H9 (cell line): Measurements from ENCODE around the gene KIF3B. TPM values are rescaled to one million over a fixed set of nuclear protein-coding genes. Genes with fewer than 3 reads are reported as not detected.
"Not testable (repeated sequence)": the region's sequence is repeated elsewhere in the genome, so short reads cannot be mapped to it uniquely, and the experiment has no call there.

Experiments
- DNase-seq: peaks from one replicate; pipeline ENCODE4 v3.0.0-alpha.2; 2017
- H2AFZ ChIP-seq: one replicate; pipeline ENCODE4 v1.6.1; 2013; ENCODE audit warnings: mild to moderate bottlenecking, low read length, control low read depth, moderate library complexity
- H2AK5ac ChIP-seq: 2 replicates; pipeline ENCODE4 v1.6.1; 2013; ENCODE audit warnings: low read length, control low read depth, mixed read lengths; ENCODE audit not compliant: insufficient read length
- H2BK120ac ChIP-seq: one replicate; pipeline ENCODE4 v1.6.1; 2013; ENCODE audit warnings: low read depth, mild to moderate bottlenecking, low read length, control low read depth, inconsistent platforms; ENCODE audit not compliant: poor library complexity, severe bottlenecking
- H2BK12ac ChIP-seq: 2 replicates; pipeline ENCODE4 v1.6.1; 2013; ENCODE audit warnings: low read length, control low read depth, mixed read lengths, low read depth; ENCODE audit not compliant: insufficient read length
- H2BK15ac ChIP-seq: 2 replicates; pipeline ENCODE4 v1.6.1; 2013; ENCODE audit warnings: low read depth, low read length, control low read depth
- H2BK20ac ChIP-seq: one replicate; pipeline ENCODE4 v1.6.1; 2013; ENCODE audit warnings: low read depth, mild to moderate bottlenecking, low read length, control low read depth, inconsistent platforms; ENCODE audit not compliant: poor library complexity, severe bottlenecking
- H2BK5ac ChIP-seq: 2 replicates; pipeline ENCODE4 v1.6.1; 2013; ENCODE audit warnings: low read length, control low read depth, mixed read lengths; ENCODE audit not compliant: insufficient read length
- H3K14ac ChIP-seq: 2 replicates; pipeline ENCODE4 v1.6.1; 2013; ENCODE audit warnings: low read length, control low read depth; ENCODE audit not compliant: insufficient read depth
- H3K18ac ChIP-seq: 2 replicates; pipeline ENCODE4 v1.6.1; 2013; ENCODE audit warnings: low read depth, mild to moderate bottlenecking, mixed read lengths, low read length, control low read depth; ENCODE audit not compliant: insufficient read length
- H3K23ac ChIP-seq: 2 replicates; pipeline ENCODE4 v1.6.1; 2013; ENCODE audit warnings: low read length, control low read depth, mixed read lengths, low read depth; ENCODE audit not compliant: insufficient read length
- H3K23me2 ChIP-seq: 2 replicates; pipeline ENCODE4 v1.6.1; 2013; ENCODE audit warnings: low read depth, mild to moderate bottlenecking, mixed read lengths, low read length, control low read depth; ENCODE audit not compliant: insufficient read length, poor library complexity, severe bottlenecking
- H3K27ac ChIP-seq: 2 replicates; pipeline ENCODE4 v1.5.1; 2013; ENCODE audit warnings: low read length, control low read depth, mixed read lengths, low read depth; ENCODE audit not compliant: insufficient read length
- H3K27me3 ChIP-seq: 2 replicates; pipeline ENCODE4 v1.6.1; 2013; ENCODE audit warnings: low read length, control low read depth, inconsistent platforms; ENCODE audit not compliant: insufficient read depth
- H3K4ac ChIP-seq: 2 replicates; pipeline ENCODE4 v1.6.1; 2013; ENCODE audit warnings: low read depth, mild to moderate bottlenecking, control low read depth, inconsistent platforms, low read length, moderate library complexity
- H3K4me1 ChIP-seq: 2 replicates; pipeline ENCODE4 v1.6.1; 2013; ENCODE audit warnings: low read length, control low read depth, inconsistent platforms; ENCODE audit not compliant: insufficient read depth
- H3K4me2 ChIP-seq: 2 replicates; pipeline ENCODE4 v1.6.1; 2013; ENCODE audit warnings: low read length, control low read depth, mixed read lengths; ENCODE audit not compliant: insufficient read length, insufficient read depth
- H3K56ac ChIP-seq: 2 replicates; pipeline ENCODE4 v1.6.1; 2013; ENCODE audit warnings: low read depth, mild to moderate bottlenecking, mixed read lengths, low read length, control low read depth; ENCODE audit not compliant: insufficient read length
- H3K79me1 ChIP-seq: 2 replicates; pipeline ENCODE4 v1.6.1; 2013; ENCODE audit warnings: low read depth, mild to moderate bottlenecking, moderate library complexity, low read length, control low read depth, inconsistent platforms; ENCODE audit not compliant: insufficient read depth, poor library complexity, severe bottlenecking
- H3K79me2 ChIP-seq: 2 replicates; pipeline ENCODE4 v1.6.1; 2013; ENCODE audit warnings: low read length, control low read depth, inconsistent platforms; ENCODE audit not compliant: insufficient read depth
- H3K9ac ChIP-seq: 2 replicates; pipeline ENCODE4 v1.6.1; 2013; ENCODE audit warnings: low read length, control low read depth, mixed read lengths; ENCODE audit not compliant: insufficient read length; ENCODE audit errors: extremely low read depth
- H3K9me3 ChIP-seq: one replicate; pipeline ENCODE4 v1.6.1; 2013; ENCODE audit warnings: low read depth, low read length, inconsistent platforms; ENCODE audit not compliant: control insufficient read depth
- H3T11ph ChIP-seq: one replicate; pipeline ENCODE4 v1.6.1; 2013; ENCODE audit warnings: mild to moderate bottlenecking, low read length, control low read depth, inconsistent platforms
- H4K20me1 ChIP-seq: one replicate; pipeline ENCODE4 v1.6.1; 2013; ENCODE audit not compliant: control insufficient read depth, insufficient read length, insufficient read depth
- H4K5ac ChIP-seq: 2 replicates; pipeline ENCODE4 v1.6.1; 2013; ENCODE audit warnings: low read depth, mild to moderate bottlenecking, mixed read lengths, low read length, control low read depth; ENCODE audit not compliant: insufficient read length
- H4K8ac ChIP-seq: replicated peaks from 2 replicates; pipeline ENCODE4 v1.6.1; 2013; ENCODE audit warnings: low read length, control low read depth, mixed read lengths, low read depth; ENCODE audit not compliant: insufficient read length
- H4K91ac ChIP-seq: 2 replicates; pipeline ENCODE4 v1.6.1; 2013; ENCODE audit warnings: low read depth, mild to moderate bottlenecking, moderate library complexity, mixed read lengths, low read length, control low read depth; ENCODE audit not compliant: insufficient read length
- H3K27ac Mint-ChIP-seq, 3 experiments: 2 replicates in 2 of 3; 3 replicates in 1 of 3; pipeline ENCODE4 v1.8.0; 2020 to 2021; ENCODE audit warnings: mixed read lengths in 3 of 3, mild to moderate bottlenecking in 1 of 3, moderate library complexity in 1 of 3
- H3K27me3 Mint-ChIP-seq: 2 replicates; pipeline ENCODE4 v1.8.0; 2021; ENCODE audit warnings: low read depth, mild to moderate bottlenecking, moderate library complexity, mixed read lengths
- H3K36me3 Mint-ChIP-seq, 3 experiments: 2 replicates in 2 of 3; 3 replicates in 1 of 3; pipeline ENCODE4 v1.8.0; 2020 to 2021; ENCODE audit warnings: low read depth in 3 of 3, mixed read lengths in 3 of 3; ENCODE audit not compliant: insufficient read depth in 1 of 3
- H3K4me1 Mint-ChIP-seq, 2 experiments: 2 replicates each; pipeline ENCODE4 v1.8.0; 2020; ENCODE audit warnings: mixed read lengths in 2 of 2
- H3K4me3 Mint-ChIP-seq, 2 experiments: 2 replicates in 1 of 2; 3 replicates in 1 of 2; pipeline ENCODE4 v1.8.0; 2020 to 2021; ENCODE audit warnings: mild to moderate bottlenecking in 2 of 2, mixed read lengths in 2 of 2, moderate library complexity in 1 of 2
- H3K9me3 Mint-ChIP-seq, 2 experiments: 2 replicates in 1 of 2; 3 replicates in 1 of 2; pipeline ENCODE4 v1.8.0; 2020; ENCODE audit warnings: mild to moderate bottlenecking in 2 of 2, mixed read lengths in 2 of 2, moderate library complexity in 1 of 2
- CTCF ChIP-seq: fragments of 200-600 bp; sonication (generic); conservative IDR thresholded peaks from 3 replicates; pipeline ENCODE4 v1.8.0; 2021; ENCODE audit warnings: antibody characterized with exemption, mild to moderate bottlenecking
- WGBS: extraction: QIAGEN DNeasy Blood & Tissue Kit; methylation state at CpG from one replicate; pipeline ENCODE4 v1.1.7; 2013; ENCODE audit warnings: missing lambda C conversion rate, low lambda C conversion rate, mixed read lengths; ENCODE audit not compliant: insufficient read length; ENCODE audit errors: extremely low coverage; 5-methylcytosine and 5-hydroxymethylcytosine counted together
- total RNA-seq: library from RNA; stranded (reverse); gene quantifications from 2 replicates; pipeline ENCODE4 v1.2.1, GENCODE V29; 2021

Gene KIF3B
- total RNA-seq, 1 experiment from 2014 or later: 29.7 TPM

- H3K36me3 Mint-ChIP-seq: peaks cover 0 to 1% (median 0%) of the 10 kb centered on the region in 3 experiments; a peak in 1 of 7 replicates
- H3K27me3 Mint-ChIP-seq: no peaks in the 10 kb centered on the region
- no peak for TF ChIP-seq CTCF
- no peak overlapping the region for H2BK12ac ChIP-seq
- no peaks in the 10 kb centered on the region for H4K20me1 ChIP-seq
- H2BK120ac ChIP-seq: no peak overlapping the region
- no peaks in the 10 kb centered on the region for H3K4me1 Mint-ChIP-seq
- H3K14ac ChIP-seq: no peak overlapping the region
- H3K4me1 ChIP-seq: no peaks in the 10 kb centered on the region
- no peak overlapping the region for H3K56ac ChIP-seq
- no peaks in the 10 kb centered on the region for H3K9me3 ChIP-seq
- no peak overlapping the region for H3K4me2 ChIP-seq
- H3K4ac ChIP-seq: no peak overlapping the region
- H2BK15ac ChIP-seq: no peak overlapping the region
- H3T11ph ChIP-seq: no peak overlapping the region
- no peak for DNase-seq
- H3K9ac ChIP-seq: no peak overlapping the region
- H3K27ac ChIP-seq: no peak overlapping the region
- no peaks in the 10 kb centered on the region for H3K23me2 ChIP-seq
- H4K91ac ChIP-seq: no peak overlapping the region
- no peak overlapping the region for H3K4me3 Mint-ChIP-seq
- no peaks in the 10 kb centered on the region for H3K27me3 ChIP-seq
- H3K79me1 ChIP-seq: no peaks in the 10 kb centered on the region
- no peak overlapping the region for H2BK5ac ChIP-seq
- no peak overlapping the region for H4K8ac ChIP-seq
- no peak overlapping the region for H3K27ac Mint-ChIP-seq
- H2BK20ac ChIP-seq: no peak overlapping the region
- H4K5ac ChIP-seq: no peak overlapping the region
- no CpG with 5 or more reads among the region's 2 CpGs for WGBS
- no peaks in the 10 kb centered on the region for H3K9me3 Mint-ChIP-seq
- no peaks in the 10 kb centered on the region for H3K79me2 ChIP-seq
- no peak overlapping the region for H3K18ac ChIP-seq
- no peak overlapping the region for H3K23ac ChIP-seq
- no peak overlapping the region for H2AK5ac ChIP-seq
- H2AFZ ChIP-seq: no peak overlapping the region
Observed at GRCh38 chr20:32378461-32378860, 101.0 kb downstream of the KIF3B start.

GRCh38 chr20:32380037-32380436 is 102.6 kb downstream of the KIF3B start:
- not testable (repeated sequence) for H3K14ac ChIP-seq, H2BK120ac ChIP-seq, H2BK12ac ChIP-seq, H3T11ph ChIP-seq, DNase-seq, H3K4me1 Mint-ChIP-seq, H3K79me2 ChIP-seq, H3K4me2 ChIP-seq, H3K4me1 ChIP-seq, H3K9me3 ChIP-seq, H3K56ac ChIP-seq, H2AK5ac ChIP-seq, H3K4ac ChIP-seq, H2BK20ac ChIP-seq, H2BK15ac ChIP-seq, H2AFZ ChIP-seq, H3K9me3 Mint-ChIP-seq, H3K27ac ChIP-seq, H3K23ac ChIP-seq, H3K27ac Mint-ChIP-seq, H3K27me3 ChIP-seq, H4K20me1 ChIP-seq, H4K91ac ChIP-seq, H4K8ac ChIP-seq, H4K5ac ChIP-seq, H3K36me3 Mint-ChIP-seq, H3K79me1 ChIP-seq, H3K18ac ChIP-seq, H2BK5ac ChIP-seq, H3K4me3 Mint-ChIP-seq, H3K9ac ChIP-seq, H3K27me3 Mint-ChIP-seq, H3K23me2 ChIP-seq
- WGBS: no CpG with 5 or more reads among the region's 9 CpGs
